GM19351 (cell line): ENCODE data around the gene KIAA1755.

Experiments
- ATAC-seq: cut with Tn5 transposase; IDR thresholded peaks from one replicate; pipeline ENCODE4 v1.9.1; 2021; ENCODE audit warnings: mild to moderate bottlenecking, moderate library complexity; ENCODE audit not compliant: unreplicated experiment

KIAA1755 gene

DNA sequence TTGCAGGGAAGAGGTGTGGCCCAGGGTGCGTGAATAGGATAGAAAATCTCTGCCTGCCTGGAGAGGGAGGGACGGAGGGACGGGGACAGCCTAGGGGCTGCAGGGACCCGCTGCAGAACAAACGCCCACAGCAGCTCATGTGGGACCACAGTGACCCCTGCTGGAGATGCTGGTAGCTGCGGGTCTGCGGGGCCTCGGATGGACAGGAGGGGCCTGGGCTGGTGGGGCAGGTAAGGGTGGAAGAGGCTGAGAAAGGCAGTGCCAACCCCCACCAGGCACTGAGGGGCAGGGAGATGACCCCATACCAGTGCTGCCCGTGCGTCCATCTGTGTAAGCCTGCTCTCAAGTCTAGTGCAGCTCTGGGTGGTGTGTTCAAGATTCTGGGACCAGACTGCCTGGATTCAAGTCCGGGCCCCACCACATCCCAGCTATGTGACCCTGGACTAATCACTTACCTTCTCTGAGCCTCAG lies 39.4 kb downstream of the KIAA1755 start:
- ATAC-seq = no peak

DNA sequence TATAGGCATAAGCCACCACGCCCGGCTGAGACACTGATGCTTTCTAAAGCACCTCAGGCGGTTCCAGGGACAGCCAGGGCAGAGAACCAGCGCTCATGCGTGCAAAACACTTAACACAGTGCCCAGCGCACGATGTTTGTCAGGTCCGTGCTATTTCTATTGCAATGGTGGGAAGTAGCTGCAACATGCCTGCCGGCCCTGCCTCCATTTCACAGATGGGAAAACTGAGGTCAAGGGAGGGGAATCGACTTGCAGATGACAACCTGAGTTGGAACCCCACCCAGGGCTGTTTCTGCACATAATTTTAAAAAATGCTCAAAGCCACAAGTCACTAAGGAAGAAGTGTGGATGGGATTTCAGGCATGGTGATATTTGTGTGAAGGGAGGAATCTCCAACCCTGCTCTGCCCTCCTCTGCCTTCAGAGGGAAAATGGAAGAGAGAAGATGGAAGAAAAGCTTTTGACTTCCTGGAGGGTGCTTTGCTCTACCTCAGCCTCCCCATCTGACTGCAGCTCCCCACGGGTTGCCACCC lies 39.9 kb downstream of the KIAA1755 start:
- ATAC-seq = no peak

DNA sequence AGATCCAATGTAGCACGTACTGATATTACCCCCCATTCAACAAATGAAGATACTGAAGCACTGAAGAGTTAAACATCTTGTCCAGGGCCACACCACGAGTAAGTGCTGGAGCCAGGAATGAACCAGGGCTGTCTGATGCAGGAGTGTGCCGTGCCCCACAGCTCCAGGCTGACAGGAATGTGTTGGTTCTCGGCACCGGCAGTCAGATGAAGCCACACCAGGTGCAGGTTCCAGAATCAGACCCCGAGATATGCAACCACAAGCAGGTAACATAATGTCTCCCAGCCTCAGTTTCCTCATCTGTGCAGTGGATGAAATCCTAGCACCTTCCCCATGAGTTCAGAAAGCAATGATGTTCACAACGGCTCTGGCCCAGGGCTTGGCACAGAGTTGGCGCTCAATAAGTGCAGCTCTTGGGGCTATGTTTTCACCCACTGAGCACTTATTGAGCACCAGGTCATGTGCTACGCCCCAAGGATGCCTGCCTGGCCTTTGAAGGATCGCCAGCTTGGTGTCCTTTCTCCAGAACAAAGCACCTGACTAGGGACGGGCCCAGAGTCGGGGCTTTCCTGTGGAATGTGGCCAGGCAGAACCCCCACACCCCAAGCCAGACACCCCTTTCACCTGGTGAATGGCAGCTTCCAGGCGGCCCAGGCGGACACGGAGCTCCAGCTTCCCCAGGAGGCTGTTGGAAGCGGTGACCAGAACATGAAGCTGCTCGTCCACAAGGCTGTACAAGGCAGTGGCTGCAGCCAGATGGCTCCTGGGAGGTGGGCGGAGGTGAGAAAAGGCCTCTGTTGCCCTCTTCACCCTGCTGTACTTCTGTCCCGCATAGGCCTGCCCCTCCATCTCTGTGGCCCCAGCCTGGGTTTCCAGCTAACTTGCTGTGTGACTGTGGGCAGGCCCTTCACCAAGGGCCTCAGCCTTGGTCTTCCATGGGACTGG lies 41.3 kb downstream of the KIAA1755 start:
- ATAC-seq = no peak

DNA sequence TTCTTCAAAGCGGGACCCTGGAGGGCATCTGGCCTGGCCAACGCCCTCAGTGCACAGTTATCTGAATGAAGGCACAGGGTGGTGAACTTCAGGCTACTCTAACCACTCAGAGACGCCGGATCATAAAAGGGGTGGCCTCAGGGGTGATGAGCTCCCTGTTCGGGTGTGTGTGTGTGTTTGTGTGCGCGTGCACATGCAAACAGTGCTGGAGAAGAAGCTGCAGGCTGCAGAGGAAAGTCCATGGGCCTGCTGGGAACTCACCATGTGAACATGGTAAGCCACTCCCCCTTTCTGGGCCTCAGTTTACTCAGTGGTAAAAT lies 42.0 kb downstream of the KIAA1755 start:
- ATAC-seq = no peak

DNA sequence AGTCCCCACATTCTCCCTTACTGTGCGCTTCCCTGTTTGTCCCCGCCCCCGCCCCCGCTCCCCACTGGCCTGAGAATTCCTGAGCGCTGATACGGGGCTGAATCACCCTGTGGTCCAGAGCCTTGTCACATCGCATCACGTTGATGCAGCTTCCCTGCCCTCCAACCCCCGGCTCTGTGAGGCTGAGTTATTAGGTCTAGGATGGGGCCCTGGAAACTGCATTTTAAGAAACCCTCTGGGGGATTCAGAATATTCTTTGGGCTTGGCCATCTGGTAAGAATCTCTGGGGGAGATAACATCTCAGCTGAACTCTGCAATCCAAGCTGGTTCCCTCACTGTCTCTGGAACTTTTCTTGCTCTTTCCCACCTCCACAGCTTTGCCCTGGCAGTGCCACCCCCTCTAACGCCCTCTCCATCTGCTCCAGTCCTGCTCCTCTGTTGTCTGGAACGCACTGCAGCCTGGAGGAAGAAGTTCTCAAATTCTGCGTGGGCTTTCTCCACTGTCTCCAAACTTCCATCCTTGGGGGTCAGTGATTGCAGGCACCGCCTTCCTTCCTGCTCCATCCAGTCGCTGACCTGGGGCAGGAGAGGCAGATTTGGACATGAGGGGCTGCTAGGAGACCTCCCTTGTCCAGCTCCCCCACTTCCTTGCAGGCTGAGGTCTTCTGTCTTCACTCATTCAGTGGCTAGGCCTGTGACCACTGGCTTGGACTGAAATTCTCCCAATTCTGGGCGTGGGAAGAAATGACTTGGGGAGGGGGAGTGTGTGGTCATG lies 42.6 kb downstream of the KIAA1755 start:
- no peak for ATAC-seq

DNA sequence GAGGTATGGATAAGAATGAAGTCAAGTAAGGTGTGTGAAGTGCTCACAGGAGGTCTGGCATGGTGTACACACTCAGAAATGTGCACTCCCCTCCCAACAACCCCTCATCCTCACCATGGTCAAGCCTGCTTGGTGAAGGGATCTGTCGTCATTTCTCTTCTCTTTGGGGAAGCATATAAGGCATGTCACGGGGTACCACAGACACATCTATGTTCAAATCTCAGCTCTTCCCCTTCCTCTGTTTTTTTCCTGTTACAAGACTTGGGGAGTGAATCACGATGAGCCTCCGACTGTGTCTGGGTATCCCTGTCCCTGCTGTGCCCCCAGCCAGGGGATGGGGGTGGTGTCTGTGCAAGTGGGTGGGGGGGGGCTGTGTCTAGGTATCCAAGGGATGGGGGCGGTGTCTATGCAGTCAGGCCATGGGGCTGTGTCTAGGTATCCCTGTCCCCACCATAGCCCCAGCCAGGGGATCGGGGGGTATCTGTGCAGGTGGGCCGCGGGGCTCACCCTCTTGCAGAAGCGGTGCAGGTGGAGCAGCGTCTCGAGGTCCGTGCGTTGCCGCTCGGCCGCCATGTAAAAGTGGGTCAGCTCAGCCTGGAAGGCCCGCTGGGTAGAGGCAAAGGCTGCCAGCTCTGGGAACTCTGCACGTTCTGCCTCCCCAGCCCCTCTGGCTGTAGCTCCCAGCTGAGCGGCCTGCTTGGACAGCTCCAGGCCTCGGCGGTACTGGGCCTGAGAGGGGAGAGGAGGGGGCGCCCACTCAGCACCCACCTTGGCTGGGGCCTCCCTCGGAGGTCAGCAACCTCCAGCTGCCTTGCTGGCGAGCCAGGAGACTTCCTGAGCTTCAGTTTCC lies 43.6 kb downstream of the KIAA1755 start:
- no peak for ATAC-seq

DNA sequence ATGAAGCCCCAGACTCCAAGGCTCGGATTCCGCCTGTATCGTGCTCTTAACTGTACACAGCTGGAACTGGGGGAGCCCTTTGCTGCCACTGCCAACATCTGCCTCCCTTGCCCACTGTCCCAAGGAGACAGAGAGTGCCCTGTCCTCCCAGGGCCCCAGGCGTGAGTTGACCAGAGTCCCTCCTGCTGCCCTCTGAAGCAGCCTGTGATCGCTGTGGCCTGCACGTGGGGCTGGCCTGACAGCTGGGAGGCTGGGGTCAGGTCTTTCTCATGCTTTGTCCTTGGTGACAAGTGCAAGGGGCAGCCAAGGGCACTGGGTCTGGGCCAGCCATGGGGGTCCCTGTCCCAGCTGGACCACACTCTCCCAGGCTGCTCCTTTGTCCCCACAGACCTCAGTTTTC lies 44.3 kb downstream of the KIAA1755 start:
- ATAC-seq = no peak

DNA sequence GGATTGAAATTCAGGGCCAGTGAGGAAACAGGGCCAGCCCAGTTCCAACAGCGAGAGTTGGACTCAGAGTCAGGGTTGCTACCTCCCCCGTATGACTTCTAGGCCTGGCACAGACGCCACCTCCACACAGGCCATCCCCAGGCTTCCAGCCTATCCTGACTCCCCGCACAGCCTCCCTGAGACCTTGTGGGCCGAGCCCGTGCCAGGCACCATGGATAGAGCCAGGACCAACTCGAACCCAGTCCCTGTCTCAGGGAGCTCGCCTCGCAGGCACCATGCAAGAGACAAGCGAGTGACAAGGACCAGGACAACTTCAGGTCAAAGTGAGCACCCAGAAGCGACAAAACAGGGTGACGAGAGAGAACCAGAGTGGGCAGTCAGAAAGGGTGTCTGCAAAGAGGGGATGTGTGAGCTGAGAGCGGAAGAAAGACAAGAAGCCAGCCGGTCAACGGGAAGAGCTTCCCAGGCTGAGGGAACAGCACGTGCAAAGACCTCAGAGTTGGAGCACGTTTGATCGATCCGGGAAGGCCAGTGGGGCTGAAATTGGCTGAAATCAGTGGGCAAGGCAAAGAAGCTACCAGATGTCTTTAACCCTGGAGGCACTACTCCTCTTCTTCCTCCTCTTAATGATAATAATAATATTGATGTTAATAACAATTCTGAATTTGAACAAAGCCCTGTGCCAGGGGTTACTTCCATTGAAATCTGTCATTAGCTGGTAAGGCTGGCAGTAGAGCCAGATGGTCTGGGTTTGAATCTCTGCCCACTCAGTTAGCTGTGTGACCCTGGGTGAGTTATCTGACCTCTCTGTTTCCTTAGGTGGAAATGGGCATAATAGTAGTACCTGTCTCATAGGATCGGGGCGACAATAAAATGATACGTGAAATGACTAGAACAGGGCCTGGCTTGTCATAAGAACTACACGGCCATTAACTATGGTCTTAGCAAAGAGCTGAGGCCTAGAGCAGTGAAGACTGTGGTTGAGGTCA lies 45.0 kb downstream of the KIAA1755 start:
- no peak for ATAC-seq

DNA sequence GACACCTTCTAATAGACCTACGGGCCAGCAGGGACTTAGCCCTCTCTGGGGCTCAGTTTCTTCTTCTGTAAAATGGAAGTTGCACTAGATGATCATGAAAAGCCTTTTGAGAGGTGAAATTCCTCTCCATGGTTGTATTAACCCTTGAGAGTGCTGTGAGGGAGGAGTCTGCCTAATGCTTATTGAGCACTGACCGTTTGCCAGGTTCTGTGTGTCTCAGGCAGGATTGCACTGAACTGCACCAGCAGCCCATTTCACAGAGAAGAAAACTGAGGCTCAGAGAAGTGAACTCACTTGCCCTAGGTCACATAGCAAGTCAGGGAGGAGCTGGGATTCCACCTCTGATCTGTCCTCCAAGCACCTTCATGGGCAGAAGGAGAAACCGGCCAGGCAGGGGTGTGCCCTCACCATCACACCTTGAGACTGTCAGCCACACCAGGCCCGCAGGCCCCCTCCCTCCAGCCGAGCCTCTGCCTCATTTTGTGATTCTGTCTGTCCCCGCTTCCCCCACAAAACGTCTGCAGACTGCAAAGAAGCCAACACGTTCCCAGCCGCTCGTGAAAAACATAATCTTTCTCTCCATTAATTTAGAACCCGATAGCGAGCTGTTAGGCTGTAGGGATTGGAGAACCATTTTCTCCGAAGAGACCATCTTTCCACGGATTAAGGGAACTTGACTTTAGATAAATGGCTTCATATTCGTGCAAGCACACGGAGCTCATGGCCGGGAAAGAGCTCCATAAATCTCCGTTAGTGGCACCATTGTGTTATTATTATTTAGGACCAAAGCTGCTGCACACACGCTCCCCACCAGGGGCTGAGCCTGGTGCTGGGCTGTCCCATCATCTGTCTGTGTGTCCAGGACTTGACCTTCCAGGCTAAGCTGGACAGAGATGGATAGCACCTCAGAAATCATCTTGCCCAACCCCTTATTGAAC lies 46.0 kb downstream of the KIAA1755 start:
- no peak for ATAC-seq

DNA sequence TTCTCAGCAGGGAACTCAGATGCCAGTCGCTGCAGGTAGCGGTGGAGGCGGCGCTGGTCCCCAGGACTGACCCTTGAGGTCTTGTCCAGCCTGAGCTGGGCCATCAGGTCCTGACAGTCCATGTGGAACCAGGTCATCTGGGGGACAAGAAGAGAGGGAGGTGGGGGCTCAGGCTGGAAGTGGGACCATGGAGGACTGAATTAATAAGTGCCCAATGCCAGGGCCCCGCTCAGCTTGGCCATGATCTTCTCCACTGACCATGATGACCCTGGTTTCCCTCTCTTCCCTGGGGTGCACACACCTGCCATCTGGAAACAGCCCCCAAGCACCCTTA lies 47.0 kb downstream of the KIAA1755 start:
- ATAC-seq = no peak

DNA sequence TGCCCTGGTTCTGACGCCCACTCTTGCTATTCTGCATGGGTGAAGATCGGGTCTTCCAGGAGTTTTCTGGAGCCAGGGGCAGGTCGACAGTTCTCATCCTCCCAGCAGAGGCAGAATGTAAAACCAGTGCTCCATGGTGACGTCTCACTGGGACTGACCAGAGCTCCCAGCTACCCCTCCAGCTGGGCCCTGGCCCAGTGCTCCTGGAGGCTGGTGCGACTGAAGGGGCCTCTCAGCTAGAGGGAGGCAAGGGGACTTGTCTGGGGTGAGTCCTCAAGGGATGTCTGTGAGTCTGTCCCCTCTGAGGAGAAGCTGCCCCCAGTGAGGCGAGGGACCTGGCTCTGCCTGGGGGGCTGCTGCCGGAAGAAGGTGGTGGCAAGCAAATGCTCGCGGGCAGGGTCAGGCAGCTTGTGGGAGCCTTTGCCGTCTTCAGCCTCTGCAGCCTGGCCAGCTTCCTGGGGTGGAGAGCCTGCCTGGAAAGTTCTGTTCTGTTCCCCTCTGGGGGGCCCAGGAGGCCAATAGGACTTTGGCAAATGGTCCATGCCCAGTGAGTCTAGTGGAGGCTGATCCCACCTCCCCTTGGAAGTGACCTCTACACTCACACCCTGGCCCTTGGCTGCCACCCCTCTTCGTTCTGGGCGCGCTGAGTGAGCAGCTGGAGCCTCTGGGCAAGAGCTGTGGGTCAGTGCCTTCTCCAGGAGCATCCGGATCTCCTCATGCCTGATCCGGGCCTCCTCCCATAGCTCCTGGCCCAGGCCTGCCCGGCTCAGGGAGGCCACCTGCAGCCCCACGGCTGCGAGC lies 47.5 kb downstream of the KIAA1755 start:
- ATAC-seq = no peak

DNA sequence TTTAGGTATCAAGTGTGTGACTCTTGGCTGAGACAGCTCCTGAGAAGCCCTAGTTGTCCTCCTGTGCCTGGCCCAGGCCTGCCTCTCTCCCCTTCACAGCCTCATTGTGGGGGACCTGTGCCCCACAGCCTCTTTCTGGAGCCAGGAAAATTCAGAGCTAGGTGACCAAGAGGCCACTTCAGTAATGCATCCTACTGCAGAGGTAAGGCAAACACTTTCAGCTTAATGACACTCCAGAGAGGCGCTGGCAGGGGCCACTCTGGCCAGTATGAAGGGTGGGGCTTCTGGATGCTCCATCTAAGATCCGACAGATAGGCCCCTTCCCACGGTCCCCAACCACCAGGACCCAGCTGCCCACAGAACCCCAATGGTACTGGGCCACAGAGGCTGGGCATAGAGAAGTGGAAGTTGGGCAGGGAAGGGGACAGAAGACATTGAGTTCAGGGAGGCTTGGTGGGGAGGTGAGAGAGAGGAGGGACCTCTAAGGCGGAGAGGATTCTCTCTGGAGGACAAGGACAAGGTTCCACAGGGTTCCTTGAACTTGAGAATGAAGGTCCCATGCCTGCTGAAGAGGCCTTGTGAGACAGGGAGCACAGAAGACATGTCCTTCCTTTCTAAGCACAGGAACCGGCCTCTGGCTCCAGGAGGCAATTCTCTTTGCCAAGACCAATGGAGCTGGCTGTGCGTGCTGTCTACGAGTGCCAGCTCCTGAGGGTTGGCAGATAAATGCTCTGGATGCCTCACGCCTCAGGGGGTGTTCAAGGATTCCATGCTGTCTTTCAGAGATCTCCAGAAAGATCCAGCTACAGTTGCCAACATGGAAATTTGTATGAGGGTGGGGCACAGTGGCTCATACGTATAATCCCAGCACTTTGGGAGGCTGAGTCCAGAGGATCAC lies 49.1 kb downstream of the KIAA1755 start:
- ATAC-seq = no peak

DNA sequence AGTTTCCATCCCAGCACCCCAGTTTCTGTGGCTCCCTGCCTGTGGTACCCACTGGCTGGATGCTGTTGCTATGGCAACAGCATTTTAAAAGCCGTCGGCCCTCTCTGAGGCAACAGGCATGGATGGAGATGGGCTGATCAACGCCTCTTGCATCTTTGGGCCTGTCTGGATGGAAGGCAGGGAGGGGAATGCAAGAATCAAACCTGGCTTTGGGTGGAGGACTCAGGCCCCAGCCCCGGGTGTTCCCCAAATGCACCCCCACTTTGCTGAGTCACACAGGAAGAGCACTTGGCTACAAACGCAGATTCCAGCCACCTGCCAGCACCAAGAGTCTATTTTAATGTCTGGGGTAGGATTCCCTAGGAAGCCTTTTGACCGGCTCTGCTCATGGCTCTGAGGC lies 49.8 kb downstream of the KIAA1755 start:
- no peak for ATAC-seq

DNA sequence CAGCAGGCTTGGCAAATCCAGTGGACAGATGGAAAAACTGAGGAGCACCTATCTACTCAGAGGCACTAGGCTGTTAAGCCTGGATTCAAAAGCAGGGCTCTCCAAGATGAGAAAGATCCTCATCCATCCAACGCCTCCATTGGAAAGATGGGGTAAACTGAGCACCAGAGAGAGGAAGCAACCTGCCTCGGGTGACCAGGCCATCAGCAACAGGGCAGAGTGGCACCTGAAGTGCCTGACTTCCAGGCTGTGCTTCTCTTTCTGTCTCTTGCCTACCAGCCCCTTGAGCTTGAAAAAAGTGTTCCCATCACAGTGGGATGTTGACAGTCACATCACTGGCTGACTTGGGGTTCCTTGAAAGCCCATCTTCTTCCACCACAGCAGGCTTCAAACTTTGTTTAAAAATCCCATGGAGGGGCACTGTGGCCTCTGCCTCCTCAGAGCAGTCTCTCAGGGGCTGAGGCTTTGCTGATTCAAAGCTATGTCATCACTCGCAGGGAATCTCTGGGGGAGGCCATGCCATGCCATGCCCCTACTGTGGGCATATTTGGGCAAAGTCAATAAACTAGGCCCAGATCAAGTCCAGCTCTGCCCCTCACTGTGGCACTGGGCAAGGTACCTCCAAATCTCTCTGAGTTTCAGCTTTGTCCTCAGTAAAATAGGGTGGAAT lies 50.7 kb downstream of the KIAA1755 start:
- no peak for ATAC-seq

DNA sequence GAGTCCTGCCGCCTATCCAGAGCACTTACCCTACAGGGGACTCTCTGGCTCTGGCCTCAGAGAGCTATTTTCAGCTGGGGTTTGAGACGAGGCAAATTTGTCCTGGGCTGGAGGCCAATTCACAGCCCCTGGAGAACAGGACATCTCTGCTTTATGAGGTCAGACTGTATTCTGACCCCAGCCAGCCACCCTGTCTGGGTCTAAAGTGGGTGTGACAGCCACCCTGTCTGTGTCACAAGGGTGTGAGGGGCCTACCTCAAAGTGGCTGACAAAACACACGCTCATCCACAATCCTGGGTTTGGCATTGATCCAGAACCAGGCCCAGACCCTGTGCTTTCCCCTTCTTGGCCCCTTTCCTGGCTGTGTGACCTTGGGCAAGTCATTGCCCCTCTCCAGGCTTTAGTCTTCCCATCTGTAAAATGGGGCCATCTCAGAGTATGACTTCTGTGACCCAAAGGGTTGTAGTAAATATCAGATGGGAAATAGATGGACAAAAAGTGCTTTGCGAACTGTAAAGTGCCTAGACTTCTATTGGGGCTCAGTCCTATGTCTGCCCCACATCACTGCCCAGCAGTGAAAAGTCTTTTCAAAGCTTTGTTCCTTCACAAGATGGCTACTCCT lies 51.4 kb downstream of the KIAA1755 start:
- no peak for ATAC-seq

DNA sequence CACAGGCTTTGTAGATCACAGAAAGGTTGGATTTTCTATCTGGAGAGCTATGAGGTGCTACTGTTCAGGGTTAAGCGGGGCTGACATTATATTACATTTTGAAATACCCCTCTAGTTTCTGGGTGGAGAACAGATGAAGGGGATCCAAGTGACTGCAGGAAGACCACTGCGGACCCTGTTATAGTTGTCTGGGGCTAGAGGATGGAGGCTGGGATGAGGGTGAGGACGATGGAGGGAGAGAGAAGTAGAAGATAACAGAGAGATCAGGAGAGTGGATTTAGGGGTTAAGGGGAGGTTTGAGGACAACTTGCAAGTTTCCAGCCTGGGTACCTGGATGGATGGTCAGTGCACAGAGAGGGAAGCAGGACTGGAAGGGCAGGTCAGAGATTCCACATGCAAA lies 52.0 kb downstream of the KIAA1755 start:
- ATAC-seq = no peak
